ACHN (cell line): ENCODE results near the gene FARSA.
"Not testable (repeated sequence)": the region's sequence is repeated elsewhere in the genome, so short reads cannot be mapped to it uniquely, and the experiment has no call there.

ENCODE experiments used
- DNase-seq: peaks from one replicate; pipeline ENCODE4 v3.0.0-alpha.2; 2015
- in situ Hi-C: cut with HindIII; loops from 2 replicates; pipeline ENCODE4 v1.10.0; 2017; ENCODE audit warnings: low sequenced_read_pairs, low pct_ligation_motif_present, low pct_unique_long_range_greater_than_20kb

Gene FARSA

DNA sequence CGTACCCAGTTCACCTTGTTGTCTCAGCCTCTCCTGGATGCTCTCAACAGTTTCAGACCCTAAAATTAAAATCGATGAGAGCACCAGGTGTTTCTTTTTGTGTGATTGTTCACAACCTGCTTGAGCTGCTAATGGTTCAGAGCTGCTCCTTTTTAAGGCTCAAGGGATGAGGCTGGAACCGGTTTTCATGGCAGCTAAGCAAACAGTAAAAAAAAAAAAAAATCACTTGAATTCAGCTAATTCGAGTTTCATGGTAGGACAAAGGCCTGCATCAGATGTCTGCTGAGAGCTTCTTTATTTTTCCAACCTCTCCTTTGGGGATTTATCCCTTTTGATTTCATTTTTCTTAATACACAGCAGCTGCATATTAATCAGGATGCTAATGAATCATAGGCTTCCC is 20.9 kb downstream of the FARSA start:
- in situ Hi-C loops: no loop called here
- no peak for DNase-seq

GRCh38 chr19:12907166-12907565 is 26.3 kb downstream of the FARSA start:
- in situ Hi-C loops: no loop called here
- DNase-seq: no peak

DNA sequence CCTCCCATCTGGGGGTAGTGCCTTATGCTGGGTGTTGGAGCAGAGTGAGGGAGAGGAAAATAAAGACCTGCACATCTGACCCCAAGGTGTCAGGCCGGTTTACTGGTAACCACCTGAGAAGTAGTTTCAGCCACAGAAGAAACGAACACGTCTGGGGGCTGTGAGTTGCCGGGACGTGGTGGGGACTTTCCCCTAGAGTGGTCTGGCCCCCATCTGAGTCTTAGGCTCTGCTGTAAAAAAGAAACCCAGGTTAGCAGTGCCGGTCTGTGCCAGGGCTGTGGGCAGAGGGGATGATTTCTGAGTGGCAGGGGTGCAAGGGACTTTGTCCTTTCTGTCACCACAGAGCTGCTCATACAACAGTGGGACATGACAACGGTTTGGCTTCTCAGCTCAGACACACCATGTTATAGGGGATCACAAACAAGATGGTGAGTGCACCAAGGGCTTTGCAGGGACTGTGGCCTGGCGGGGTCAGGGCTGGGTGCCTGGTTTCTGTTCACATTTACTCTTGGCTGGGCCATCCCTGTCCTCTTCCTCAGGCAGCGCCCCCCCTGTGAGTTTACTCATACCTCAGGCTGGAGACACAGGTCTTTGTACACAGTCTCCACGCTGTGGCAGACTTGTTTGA is 33.5 kb downstream of the FARSA start:
- DNase-seq: no peak
- in situ Hi-C loops: no loop called here

DNA sequence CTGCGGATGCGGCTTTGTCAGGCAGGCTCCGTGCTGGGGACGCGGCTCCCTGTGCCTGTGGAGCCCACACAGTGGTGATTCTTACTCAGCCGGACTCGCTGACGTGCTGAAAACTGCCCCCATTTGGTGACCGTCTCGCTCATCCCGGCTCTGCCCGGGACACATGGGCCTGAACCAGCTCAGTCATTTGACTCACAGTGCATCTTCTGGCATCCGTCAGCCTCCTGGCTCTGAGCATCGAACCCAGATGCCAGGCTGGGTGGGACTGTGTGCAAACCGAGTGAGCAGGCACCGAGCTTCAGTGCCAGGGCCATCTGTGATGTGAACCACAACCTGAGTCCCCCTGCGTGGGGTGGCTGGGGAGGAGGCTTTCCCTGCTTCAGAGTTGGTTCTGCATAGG is 37.1 kb downstream of the FARSA start:
- in situ Hi-C loops: no loop called here
- no peak for DNase-seq

DNA sequence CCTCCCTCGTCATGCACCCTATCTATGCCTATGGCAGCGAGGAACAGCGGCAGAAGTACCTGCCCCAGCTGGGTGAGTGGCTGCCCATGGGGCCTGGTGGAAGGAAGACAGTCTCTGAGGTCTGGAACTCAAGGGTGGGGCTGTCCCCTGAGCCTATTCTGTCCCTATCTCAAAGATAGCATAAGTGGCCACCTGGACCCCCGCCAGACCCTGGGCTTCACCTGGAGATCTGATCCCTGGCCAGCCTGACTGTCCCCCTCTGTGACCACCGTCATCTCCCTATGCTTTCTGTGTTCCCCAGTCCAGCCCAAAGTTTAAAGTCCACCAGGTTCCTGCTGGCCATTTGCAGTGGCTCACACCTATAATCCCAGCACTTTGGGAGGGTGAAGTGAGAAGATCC is 39.9 kb downstream of the FARSA start:
- no peak for DNase-seq
- in situ Hi-C loops: no loop called here

DNA sequence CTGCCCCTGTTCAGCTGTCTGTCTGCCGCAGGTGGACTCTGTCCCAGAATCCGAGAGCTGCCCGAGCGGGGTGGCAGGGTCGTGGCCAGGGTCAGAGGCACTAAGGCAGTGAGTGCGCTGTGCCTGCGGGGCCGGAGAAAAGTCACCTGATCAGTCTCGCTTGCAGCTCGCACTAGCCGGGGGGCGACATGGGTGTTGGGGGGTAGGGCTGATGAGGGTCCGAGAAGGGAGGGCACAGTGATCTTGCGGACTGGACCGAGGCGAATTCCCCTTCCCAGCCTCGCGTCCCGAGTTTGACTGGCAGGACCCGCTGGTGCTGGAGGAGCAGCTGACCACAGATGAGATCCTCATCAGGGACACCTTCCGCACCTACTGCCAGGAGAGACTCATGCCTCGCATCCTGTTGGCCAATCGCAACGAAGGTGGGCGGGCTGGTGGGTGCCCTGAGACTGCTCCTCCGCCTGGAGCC is 41.9 kb downstream of the FARSA start:
- in situ Hi-C loops: no loop called here
- DNase-seq: no peak

- in situ Hi-C loops: no loop called here
- DNase-seq: peak; percentile 98
These were observed 42.5 kb downstream of the FARSA start, which contains the start of gene GCDH for GRCh38 chr19:12890787-12891552. GCDH (plus strand) TSS chr19:12891160; CDS start chr19:12891305, 145 bp downstream.

GRCh38 chr19:12890299-12890786 is 43.2 kb downstream of the FARSA start:
- DNase-seq, in situ Hi-C loops: not testable (repeated sequence)

- DNase-seq: no peak
- in situ Hi-C loops: no loop called here
These were observed 45.4 kb downstream of the FARSA start for GRCh38 chr19:12888006-12888603.

DNA sequence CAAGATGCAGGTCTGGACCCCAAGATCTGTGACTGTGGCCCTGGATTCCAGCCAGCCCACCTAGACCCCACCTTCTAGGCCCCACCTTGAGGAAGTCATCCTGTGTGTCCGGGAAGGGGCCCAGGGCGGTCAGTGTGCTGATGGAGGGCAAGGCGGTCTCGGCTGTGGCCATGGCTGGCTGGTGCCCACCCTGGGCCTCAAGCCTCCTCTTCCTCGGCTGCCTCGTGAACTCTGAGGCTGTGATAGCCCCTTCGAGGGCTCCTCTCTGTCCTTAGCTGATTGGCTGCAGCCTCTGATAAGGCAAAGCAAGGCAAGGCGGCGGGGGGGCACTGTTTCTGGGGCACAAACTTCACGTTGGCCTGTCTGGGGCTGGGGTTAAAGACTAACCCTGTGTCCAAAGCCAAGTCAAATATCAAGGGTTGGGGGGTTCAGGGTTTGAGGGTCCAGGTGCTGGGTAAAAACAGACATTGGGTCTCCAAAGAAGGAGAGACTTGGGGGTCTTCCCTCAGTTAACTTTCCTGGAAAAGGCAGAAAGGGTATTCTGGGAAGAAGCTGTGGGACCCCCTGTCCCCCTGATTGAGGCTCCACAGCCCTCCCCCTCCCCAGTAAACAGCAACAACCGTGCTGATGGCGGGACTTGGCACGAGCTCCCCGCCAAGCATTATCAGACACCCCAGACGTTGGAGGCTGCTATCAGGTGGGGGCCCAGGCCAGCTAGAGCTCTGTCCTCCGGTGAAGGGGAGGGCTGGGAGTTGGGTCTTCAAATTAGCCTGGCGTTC is 46.4 kb downstream of the FARSA start, which contains the start of gene KLF1:
TSS of gene KLF1 (minus strand) at position 233 of the 779 bp plus-strand sequence. CDS start at position 172, 61 bp downstream.
- in situ Hi-C loops: no loop called here
- DNase-seq: no peak

DNA sequence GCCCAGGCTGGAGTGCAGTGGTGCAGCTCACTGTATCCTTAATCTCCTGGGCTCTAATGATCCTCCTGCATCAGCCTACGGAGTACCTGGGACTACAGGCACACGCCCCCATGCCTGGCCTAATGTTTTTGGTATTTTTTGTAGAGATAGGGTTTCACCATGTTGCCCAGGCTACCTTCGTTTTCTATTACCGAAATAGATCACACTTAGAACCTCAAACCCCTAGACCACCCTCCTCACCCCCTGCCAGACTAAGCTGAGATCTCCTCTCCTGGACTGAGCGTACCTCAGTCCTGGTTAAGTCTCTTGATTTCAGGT is 46.9 kb downstream of the FARSA start:
- in situ Hi-C loops: no loop called here
- no peak for DNase-seq

GRCh38 chr19:12885749-12886650 is 47.5 kb downstream of the FARSA start:
- in situ Hi-C loops: no loop called here
- no peak for DNase-seq

GRCh38 chr19:12884926-12885748 is 48.4 kb downstream of the FARSA start:
- no peak for DNase-seq

GRCh38 chr19:12884627-12884925 is 48.9 kb downstream of the FARSA start:
- in situ Hi-C loops: no loop called here
- DNase-seq: no peak

More at GRCh38 chr19:12884926-12885748, 48.4 kb downstream of the FARSA start:
- in situ Hi-C loops: no loop called here

GRCh38 chr19:12884202-12884601 is 49.3 kb downstream of the FARSA start:
- DNase-seq: no peak
- in situ Hi-C loops: no loop called here

- in situ Hi-C loops: no loop called here
- DNase-seq: no peak
These were observed 50.9 kb downstream of the FARSA start for GRCh38 chr19:12882589-12882988.

DNA sequence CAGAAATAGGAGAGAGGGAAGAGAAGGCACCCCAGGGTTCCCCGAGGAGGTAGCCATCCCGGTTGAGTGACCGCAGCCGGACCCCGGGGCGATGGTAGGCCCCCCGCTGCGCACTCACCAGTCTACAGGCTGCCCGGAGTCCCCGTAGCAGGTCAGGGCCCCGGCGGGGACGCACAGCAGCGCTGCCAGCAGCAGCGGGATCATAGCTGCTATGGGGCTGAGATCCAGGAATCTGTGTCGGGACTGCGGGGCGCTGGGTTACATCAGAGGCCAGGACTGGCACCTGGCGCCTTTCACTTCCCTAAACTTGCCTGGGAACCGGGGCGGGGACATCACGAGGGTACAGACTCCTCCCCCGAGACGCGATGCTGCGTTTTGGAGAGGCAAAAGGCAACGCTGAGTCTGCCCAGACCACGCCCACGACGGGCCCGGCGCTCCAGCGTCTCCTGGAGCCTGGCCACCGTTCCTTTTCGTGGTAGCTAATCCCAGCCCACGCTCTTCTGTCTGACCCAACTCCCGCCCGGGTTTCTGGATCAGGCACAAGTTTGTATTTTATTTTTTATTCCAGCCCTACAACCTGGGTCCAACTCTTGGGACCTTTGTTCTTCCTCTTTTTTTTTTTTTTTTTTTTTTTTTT is 52.2 kb downstream of the FARSA start, which contains the start of gene DNASE2:
TSS of gene DNASE2 (minus strand) at position 278 of the 637 bp plus-strand sequence. CDS start at position 204, 74 bp downstream.
- in situ Hi-C loops: no loop called here
- DNase-seq: peak; percentile 92
